GM12865 (cell line): ENCODE results near the gene BDH1.

Experiments used
- DNase-seq: peaks from one replicate; pipeline ENCODE4 v3.0.0; 2010; ENCODE audit warnings: low read depth
- H3K4me3 ChIP-seq: 2 replicates; pipeline ENCODE4 v1.5.1; 2011; ENCODE audit warnings: mild to moderate bottlenecking, low read depth, low read length, control low read depth
- TF ChIP-seq, protein P1 (sequence below): IDR thresholded peaks from 2 replicates; pipeline ENCODE4 v1.5.1; 2011; ENCODE audit warnings: low read length, control low read depth, low read depth, inconsistent platforms; ENCODE audit not compliant: insufficient read depth; ENCODE audit errors: missing control alignments

Gene BDH1

DNA sequence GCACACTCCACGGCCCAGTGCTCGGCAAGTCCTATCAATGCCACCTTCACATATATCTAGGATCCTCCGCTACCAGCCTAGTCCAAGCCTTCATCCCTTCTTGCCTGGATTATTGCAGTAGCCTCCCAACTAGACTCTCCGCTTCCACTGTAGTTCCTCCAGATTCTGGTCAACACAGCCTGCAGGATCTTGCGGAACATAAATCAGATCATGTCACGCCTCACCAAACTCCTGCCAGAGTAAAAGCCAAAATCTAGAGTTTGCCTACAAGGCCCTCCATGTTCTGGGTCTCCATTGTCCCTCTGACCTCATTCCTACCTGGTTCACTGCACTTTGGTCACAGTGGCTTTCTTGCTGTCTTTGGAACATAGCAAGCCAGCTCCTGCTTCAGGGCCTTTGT is 3.6 kb downstream of the BDH1 start:
- TF ChIP-seq, protein P1, sequence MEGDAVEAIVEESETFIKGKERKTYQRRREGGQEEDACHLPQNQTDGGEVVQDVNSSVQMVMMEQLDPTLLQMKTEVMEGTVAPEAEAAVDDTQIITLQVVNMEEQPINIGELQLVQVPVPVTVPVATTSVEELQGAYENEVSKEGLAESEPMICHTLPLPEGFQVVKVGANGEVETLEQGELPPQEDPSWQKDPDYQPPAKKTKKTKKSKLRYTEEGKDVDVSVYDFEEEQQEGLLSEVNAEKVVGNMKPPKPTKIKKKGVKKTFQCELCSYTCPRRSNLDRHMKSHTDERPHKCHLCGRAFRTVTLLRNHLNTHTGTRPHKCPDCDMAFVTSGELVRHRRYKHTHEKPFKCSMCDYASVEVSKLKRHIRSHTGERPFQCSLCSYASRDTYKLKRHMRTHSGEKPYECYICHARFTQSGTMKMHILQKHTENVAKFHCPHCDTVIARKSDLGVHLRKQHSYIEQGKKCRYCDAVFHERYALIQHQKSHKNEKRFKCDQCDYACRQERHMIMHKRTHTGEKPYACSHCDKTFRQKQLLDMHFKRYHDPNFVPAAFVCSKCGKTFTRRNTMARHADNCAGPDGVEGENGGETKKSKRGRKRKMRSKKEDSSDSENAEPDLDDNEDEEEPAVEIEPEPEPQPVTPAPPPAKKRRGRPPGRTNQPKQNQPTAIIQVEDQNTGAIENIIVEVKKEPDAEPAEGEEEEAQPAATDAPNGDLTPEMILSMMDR: no peak
- DNase-seq: no peak
- no peak overlapping the region for H3K4me3 ChIP-seq

DNA sequence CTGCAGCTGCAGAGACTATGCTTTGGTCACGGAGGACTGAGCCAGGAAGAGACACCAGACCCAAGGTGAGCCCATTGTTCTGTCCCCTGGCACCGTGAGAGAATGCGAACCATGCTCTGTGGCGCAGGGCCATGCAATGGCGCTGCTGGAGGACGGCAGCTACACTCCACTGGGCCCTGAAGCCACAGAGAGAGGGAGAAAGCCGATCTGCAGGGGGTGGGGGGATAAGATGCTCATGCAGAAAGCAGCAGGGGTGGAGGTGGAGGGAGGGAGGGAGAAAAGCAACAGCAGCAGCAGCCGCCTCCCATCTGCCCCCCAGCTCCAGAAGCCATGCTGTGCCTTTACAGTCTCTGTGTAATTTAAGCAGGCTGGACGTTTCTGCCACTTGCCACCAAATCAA is 5.3 kb downstream of the BDH1 start:
- DNase-seq: no peak
- TF ChIP-seq, protein P1: no peak
- H3K4me3 ChIP-seq: no peak overlapping the region

DNA sequence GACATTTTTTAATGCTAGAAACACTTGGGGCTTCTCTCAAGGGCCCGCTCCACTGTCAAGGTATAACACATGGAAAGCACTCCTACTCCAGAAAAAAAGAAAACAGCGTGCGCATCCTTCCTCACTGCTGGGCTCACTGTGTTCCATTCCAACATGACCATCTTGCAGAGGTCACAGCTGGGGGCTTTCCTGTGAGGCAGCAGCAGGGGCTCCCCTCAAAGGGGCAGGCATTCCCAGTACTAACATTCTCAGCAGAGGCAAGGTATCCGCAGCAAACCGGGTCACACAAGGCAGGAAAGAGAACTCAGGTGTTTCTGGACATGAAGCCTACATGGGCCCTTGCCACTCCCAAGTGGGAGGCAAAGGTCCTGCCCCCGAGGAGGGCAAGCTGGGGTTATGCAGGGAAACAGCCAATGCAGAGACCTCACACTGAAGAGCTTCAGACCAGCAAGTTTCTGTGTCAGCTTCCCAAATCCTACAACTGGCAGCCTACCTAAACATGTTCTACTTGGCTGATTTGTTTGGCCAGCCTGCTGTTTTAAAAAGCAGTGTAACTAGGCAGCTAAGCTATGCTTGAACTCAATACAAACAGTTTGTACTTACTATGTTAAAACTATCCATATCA is 6.4 kb downstream of the BDH1 start:
- no peak for DNase-seq
- TF ChIP-seq, protein P1: no peak
- H3K4me3 ChIP-seq: no peak overlapping the region

DNA sequence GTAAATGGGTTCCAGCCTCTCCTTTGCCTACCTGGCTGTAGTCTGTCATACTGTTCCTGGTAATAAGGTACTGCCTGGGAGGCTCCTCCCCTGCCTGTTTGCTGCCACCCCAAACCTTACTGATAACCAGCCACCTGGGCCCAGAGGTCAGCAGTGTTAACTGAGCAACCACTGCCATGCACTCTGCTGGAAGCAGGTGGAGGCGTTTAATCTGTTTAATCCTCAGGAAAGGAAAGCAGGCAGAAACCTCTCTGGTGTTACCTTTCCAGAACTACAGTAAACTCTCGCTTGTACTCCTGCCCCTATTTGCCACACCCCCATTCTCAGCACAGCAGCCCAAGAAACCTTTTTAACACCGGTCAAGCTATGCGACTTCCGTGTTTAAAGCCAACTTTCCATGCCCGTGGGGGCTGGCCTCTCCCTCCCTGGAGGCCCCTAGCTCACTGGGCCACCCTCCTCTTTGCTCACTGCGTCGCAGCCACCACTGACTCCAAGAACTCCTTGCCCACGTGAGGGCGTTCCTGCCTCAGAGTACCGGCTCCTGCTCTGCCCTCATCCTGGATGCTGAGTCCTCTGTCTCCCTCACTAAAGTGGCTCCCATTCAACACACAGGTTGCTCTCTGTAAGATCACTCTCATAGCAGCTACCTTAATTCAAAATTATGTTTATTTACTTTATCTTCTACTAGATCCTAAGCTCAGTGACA is 8.3 kb downstream of the BDH1 start:
- TF ChIP-seq, protein P1: no peak
- DNase-seq: no peak
- no peak overlapping the region for H3K4me3 ChIP-seq

DNA sequence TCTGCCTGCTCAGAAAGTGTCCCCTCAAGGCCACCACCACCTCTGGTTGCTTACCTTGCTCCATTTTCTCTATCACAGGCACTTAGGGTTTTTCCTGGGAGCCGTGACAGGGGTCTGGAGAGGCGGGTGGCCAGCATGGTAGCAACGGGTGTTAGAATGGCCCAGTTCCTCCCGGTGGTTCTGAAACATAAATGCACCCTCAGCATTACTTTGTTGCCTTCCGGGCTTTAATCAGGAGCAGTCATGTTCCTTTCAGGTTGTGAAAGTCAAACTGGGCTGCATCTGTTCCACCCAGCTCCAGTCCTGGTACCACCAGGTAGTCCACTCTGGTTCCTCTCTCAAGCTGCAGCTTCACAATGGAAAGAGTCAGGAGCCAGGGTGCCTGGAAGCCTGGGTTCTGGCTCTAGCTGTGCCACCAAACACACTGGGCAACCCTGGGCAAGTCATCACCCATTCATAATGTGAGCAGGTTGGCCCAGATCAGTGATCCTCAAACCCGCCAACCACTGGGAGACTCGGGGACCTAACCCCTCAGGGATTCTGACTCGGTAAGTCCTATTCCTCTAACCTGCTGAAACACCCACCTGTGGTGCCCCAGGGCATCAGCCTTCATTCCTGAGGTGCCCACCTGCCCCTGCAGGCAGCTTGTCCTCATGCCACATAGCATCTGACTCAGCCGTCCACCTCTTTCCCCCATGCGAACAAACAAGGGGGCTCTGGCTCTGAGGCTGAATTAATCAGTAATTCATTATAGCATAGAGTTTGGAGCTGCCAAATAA is 9.3 kb downstream of the BDH1 start:
- no peak overlapping the region for H3K4me3 ChIP-seq
- TF ChIP-seq, protein P1: no peak
- DNase-seq: no peak

DNA sequence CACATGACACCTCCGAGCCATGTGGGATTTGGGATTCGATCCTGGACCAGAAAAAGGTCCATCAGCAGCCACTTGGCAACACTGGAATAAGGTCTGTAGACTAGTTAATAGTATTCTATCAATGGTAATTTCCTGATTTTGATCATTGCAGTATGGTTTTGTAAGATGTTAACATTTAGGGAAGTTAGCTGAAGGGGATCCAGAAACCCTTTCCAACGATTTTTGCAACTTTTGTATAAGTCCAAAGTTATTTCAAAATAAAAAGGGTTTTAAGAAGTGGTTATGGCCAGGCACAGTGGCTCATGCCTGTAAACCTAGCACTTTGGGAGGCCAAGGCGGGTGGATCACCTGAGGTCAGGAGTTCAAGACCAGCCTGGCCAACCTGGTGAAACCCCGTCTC is 10.2 kb downstream of the BDH1 start:
- TF ChIP-seq, protein P1: no peak
- H3K4me3 ChIP-seq: no peak overlapping the region
- DNase-seq: no peak
